Skeletal muscle satellite cell (primary cell): Measurements from ENCODE around the gene HNRNPL.
"Not testable (repeated sequence)": the region's sequence is repeated elsewhere in the genome, so short reads cannot be mapped to it uniquely, and the experiment has no call there.

Experiments
- H3K27me3 ChIP-seq: 2 replicates; pipeline ENCODE4 v1.7.0; 2013; ENCODE audit warnings: low read length; ENCODE audit not compliant: control insufficient read depth, insufficient read depth
- H3K36me3 ChIP-seq: 2 replicates; pipeline ENCODE4 v1.7.0; 2013; ENCODE audit warnings: mild to moderate bottlenecking, control low read depth, low read length; ENCODE audit not compliant: insufficient read depth
- H3K4me1 ChIP-seq: 2 replicates; pipeline ENCODE4 v1.7.0; 2013; ENCODE audit warnings: low read length; ENCODE audit not compliant: control insufficient read depth, insufficient read depth
- H3K4me2 ChIP-seq: 2 replicates; pipeline ENCODE4 v1.7.0; 2013; ENCODE audit warnings: mild to moderate bottlenecking, low read length
- H3K4me3 ChIP-seq: 2 replicates; pipeline ENCODE4 v1.7.0; 2013; ENCODE audit warnings: low read length
- H3K9ac ChIP-seq: 2 replicates; pipeline ENCODE4 v1.7.0; 2013; ENCODE audit warnings: mild to moderate bottlenecking, low read depth, low read length, moderate library complexity
- H3K9me3 ChIP-seq: replicated peaks from 2 replicates; pipeline ENCODE4 v1.7.0; 2013; ENCODE audit warnings: mild to moderate bottlenecking, control low read depth, low read length

The HNRNPL gene

DNA sequence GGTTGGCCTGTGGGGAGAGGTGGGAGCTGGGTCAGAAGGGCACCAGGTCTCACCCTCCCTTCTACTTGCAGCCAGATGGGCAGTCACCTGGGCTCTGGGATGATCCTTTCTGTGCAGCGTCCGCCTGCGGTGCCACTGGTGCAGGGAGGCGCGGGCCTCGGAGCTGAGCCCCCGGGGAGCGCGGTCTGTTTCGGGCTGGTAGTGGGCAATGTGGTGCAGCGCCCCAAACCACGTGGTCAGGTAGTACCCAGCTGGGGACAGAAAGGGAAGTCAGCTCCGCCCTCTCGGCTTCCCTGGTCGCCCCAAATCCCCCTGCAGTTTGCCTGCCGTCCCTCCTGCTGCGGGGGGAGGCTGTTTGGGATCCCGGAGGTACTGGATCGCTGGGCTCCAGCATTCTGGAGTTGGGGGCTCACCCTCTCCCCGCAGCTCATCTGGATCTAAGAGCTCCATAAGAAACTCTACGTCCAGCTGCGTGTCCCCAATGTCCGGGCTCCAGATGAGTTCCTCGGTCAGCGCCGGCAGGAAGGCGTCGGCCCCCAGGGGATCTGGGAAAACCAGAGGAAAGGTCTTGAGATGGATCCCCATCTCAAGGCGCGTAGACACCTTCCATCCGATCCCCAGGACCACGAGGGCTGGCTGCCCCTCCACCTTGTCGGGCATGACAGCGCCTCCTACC is 19.5 kb upstream of the HNRNPL start:
- Histone ChIP-seq H3K4me3 (peak overlapping the region; percentile 62), H3K4me1 (peaks cover 12% of the 10 kb centered on the region), H3K9ac (no peak overlapping the region)

DNA sequence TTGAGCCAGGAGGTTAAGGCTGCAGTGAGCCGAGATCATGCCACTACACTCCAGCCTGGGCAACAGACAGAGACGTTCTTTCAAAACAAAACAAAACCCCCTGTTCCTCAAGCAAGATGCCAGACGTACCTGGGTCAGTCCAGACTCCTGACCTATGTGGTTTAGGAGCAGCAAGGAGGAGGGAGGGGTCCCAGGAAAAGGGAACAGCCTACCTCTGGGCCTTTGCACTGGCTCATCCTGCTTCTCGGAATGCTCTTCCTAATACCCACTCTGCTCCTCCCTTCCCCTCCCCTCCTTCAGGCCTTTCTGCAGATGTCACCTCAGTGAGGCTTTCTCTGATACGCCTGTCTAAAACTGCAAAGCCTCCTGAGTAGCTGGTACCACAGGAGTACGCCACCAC is 18.8 kb upstream of the HNRNPL start:
- no peaks in the 10 kb centered on the region for H3K27me3 ChIP-seq
- no peaks in the 10 kb centered on the region for H3K36me3 ChIP-seq
- no peak overlapping the region for H3K4me2 ChIP-seq
- no peaks in the 10 kb centered on the region for H3K9me3 ChIP-seq
- H3K4me1 ChIP-seq: peaks cover 12% of the 10 kb centered on the region
- H3K9ac ChIP-seq: no peak overlapping the region
- no peak overlapping the region for H3K4me3 ChIP-seq

More for the DNA sequence above, 19.5 kb upstream of the HNRNPL start:
- no peaks in the 10 kb centered on the region for H3K36me3 ChIP-seq
- H3K27me3 ChIP-seq: no peaks in the 10 kb centered on the region
- H3K4me2 ChIP-seq: peak overlapping the region; percentile 79
- H3K9me3 ChIP-seq: no peaks in the 10 kb centered on the region

DNA sequence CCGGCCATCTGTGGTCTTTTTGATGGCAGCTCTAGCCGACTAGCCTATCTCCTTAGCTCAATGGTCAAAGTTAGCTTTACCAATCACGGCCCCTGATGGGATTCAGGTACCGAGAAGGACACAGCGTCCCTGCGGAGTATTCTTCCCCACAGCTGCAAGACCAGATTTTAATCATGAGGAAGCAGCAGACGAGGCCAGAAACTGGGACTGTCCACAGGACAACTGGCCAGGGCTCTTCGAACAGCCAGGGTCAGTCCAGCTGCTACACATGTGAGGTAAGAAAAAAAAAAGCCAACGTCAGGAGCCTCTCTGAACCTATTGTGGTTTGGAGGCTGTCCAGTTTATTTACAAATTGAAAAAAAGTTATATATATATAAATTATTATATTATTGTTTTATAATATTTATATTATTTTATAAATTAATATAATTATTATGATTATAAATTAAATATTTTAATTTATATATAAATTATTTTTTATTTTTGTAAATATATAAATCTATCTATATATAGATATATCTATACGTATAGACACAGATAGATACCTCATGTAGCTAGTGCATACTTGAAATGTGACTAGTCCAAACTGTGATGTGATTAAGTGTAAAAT is 17.5 kb upstream of the HNRNPL start:
- Histone ChIP-seq H3K4me2 (no peak overlapping the region), H3K4me3 (no peak overlapping the region), H3K9me3 (no peaks in the 10 kb centered on the region), H3K9ac (no peak overlapping the region), H3K36me3 (no peaks in the 10 kb centered on the region), H3K27me3 (no peaks in the 10 kb centered on the region), H3K4me1 (peaks cover 12% of the 10 kb centered on the region)

DNA sequence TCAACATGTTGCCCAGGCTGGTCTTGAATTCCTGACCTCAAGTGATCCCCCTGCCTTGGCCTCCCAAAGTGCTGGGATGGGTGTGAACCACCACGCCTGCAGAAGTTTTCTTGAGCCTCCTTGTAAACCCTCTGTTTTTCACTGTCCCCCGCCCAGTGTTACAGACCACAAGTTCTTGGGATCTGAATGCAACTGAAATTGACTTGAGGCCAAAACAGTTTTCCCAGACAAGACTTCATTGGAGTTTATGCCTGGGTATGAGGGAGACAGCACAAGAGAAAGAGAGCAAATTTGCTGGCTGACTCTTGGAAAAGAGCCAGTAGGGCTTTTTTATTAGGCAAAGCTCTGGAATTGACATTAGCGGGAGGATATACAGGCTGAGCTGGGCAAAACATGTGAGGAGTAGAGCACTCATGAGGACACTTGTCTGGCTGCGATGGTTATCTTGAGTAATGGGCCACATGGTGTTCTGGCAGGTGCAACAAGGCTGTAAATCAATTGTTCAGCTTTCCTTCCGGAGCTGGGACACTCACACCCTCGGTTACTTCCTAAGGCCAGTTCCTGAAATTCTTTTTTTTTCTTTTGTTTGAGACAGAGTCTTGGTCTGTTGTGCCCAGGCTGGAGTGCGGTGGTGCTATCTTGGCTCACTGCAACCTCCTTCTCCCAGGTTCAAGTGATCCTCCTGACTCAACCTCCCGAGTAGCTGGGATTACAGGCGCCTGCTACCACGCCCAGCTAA is 12.7 kb upstream of the HNRNPL start:
- H3K4me3 ChIP-seq: no peak overlapping the region
- H3K4me1 ChIP-seq: no peaks in the 10 kb centered on the region
- H3K4me2 ChIP-seq: no peak overlapping the region
- no peaks in the 10 kb centered on the region for H3K36me3 ChIP-seq
- no peak overlapping the region for H3K9ac ChIP-seq
- no peaks in the 10 kb centered on the region for H3K27me3 ChIP-seq
- no peaks in the 10 kb centered on the region for H3K9me3 ChIP-seq

DNA sequence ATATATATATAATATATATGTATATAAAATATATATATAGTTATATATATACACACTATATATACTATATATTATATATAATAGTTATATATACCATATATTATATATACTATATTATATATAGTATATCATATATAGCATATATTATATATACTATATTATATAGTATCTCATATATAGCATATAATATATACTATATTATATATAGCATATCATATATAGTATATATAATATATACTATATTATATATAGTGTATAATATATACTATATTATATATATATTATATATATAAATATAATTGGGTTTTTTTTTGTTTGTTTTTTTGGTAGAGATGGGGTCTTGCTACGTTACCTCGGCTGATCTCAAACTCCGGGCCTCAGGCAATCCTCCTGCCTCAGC is 11.6 kb upstream of the HNRNPL start:
- Histone ChIP-seq H3K36me3 (no peaks in the 10 kb centered on the region), H3K27me3 (no peaks in the 10 kb centered on the region), H3K9me3 (no peaks in the 10 kb centered on the region), H3K9ac (no peak overlapping the region), H3K4me2 (no peak overlapping the region), H3K4me3 (no peak overlapping the region), H3K4me1 (no peaks in the 10 kb centered on the region)

DNA sequence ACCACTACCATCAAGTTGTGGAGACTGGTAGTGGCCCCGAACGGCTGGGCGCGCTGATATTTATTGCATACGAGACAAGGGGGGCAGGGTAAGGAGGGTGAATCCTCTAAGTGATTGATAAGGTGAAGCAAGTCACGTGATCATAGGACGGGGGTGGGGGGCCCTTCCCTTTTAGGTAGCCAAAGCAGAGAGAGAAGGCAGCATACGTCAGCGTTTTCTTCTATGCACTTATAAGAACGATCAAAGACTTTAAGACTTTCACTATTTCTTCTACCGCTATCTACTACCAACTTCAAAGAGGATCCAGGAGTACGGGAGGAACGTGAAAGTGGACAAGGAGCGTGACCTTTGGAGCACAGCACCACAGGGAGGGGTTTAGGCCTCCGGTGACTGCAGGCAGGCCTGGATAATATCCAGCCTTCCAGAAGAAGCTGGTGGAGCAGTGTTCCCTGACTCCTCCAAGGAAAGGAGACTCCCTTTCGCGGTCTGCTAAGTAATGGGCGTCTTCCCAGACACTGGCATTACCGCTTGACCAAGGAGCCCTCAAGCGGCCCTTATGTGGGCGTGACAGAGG is 9.9 kb upstream of the HNRNPL start:
- not testable (repeated sequence) for H3K4me1 ChIP-seq, H3K27me3 ChIP-seq, H3K4me3 ChIP-seq, H3K36me3 ChIP-seq, H3K9ac ChIP-seq, H3K9me3 ChIP-seq, H3K4me2 ChIP-seq

DNA sequence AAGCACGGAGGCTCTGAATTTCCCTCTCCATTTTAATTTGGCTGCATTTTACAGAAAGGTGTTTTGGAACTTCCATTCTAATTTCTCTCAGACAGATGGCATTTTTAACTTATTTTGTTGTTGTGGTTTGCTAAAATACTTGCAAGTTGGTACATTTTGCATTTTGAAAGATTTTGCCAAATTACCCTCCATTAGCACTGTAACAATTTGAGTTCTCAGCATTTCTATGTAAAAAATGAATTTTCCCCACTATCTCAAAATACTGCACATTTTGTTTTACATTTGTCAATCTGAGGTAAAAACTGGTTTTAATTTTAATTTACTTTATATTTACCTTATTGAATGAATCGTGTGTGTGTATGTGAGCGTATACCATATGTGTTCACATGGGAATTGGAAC is 7.0 kb upstream of the HNRNPL start:
- no peak overlapping the region for H3K4me3 ChIP-seq
- H3K4me1 ChIP-seq: peaks cover 8% of the 10 kb centered on the region
- H3K9me3 ChIP-seq: no peaks in the 10 kb centered on the region
- H3K36me3 ChIP-seq: no peaks in the 10 kb centered on the region
- H3K4me2 ChIP-seq: no peak overlapping the region
- H3K9ac ChIP-seq: no peak overlapping the region
- no peaks in the 10 kb centered on the region for H3K27me3 ChIP-seq

DNA sequence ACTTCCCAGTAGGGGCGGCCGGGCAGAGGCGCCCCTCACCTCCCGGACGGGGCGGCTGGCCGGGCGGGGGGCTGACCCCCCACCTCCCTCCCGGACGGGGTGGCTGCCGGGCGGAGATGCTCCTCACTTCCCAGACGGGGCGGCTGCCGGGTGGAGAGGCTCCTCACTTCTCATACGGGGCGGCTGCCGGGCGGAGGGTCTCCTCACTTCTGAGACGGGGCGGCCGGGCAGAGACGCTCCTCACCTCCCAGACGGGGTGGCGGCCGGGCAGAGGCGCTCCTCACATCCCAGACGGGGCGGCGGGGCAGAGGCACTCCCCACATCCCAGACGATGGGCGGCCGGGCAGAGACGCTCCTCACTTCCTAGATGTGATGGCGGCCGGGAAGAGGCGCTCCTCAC is 6.0 kb upstream of the HNRNPL start:
- H3K4me1 ChIP-seq: peaks cover 17% of the 10 kb centered on the region
- not testable (repeated sequence) for H3K36me3 ChIP-seq, H3K9me3 ChIP-seq, H3K4me3 ChIP-seq, H3K9ac ChIP-seq, H3K27me3 ChIP-seq, H3K4me2 ChIP-seq

DNA sequence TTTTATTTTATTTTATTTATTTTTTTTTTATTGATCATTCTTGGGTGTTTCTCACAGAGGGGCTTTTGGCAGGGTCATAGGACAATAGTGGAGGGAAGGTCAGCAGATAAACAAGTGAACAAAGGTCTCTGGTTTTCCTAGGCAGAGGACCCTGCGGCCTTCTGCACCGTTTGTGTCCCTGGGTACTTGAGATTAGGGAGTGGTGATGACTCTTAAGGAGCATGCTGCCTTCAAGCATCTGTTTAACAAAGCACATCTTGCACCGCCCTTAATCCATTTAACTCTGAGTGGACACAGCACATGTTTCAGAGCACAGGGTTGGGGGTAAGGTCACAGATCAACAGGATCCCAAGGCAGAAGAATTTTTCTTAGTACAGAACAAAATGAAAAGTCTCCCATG is 5.2 kb upstream of the HNRNPL start:
- H3K4me2 ChIP-seq, H3K9me3 ChIP-seq, H3K9ac ChIP-seq, H3K36me3 ChIP-seq, H3K4me3 ChIP-seq, H3K27me3 ChIP-seq: not testable (repeated sequence)
- H3K4me1 ChIP-seq: peaks cover 19% of the 10 kb centered on the region

DNA sequence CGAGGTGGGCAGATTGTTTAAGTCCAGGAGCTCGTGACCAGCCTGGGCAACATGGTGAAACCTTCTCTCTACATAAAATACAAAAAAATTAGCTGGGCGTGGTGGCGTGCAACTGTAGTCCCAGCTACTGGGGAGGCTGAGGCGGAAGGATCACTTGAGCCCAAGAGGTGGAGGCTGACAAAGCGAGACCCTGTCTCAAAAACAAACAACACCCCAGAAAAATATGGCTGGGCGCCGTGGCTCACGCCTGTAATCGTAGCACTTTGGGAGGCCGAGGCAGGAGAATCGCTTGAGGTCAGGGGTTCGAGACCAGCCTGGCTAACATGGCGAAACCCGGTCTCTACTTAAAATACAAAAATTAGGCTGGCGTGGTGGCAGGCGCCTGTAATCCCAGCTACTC is 3.4 kb upstream of the HNRNPL start:
- peak overlapping the region; percentile 74 for H3K4me3 ChIP-seq
- H3K4me1 ChIP-seq: peaks cover 23% of the 10 kb centered on the region
- no peaks in the 10 kb centered on the region for H3K27me3 ChIP-seq
- peak overlapping the region; percentile 91 for H3K9ac ChIP-seq
- no peaks in the 10 kb centered on the region for H3K9me3 ChIP-seq
- peaks cover 8% of the 10 kb centered on the region for H3K36me3 ChIP-seq
- peak overlapping the region; percentile 97 for H3K4me2 ChIP-seq

DNA sequence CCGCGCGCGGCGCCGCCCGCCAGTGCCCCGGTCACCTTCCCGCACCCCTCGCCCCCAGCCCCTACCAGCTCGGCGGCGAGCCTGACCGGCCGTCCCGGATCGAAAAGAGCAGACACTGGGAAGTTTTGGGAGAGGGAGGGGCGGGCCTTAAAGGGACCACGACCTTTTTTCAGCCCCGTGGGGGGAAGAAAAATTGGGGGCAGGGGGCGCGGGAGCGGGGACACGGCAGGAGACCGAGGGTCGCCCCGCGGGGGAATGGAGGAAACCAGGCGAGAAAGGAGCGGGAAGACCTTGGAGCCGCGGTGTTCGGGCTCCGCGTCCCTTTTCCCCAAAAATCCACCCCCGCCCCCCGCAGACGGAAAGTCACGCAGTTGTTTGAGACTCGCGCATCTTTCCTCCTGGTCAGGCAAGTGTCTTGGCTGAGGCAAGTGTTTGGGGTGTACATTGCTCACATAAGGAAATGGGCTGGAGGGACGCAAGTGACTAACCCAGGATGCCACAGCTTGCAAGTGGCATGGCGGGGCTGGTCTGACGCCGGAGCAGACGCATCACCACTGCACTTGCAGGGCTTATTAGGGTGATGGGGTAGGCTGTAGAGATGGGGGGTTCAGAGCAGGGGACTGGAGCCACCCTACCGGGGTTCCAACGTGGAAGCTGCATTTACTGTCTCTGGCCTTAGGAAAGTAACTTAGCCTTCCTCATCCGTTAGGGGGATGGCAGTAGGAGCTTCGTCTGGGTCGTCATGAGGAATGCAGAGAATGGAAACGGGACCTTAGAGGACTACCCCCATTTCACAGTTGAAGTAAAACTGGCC is 2.7 kb upstream of the HNRNPL start:
- H3K4me2 ChIP-seq: peak overlapping the region; percentile 97
- H3K4me1 ChIP-seq: peaks cover 30% of the 10 kb centered on the region
- peaks cover 13% of the 10 kb centered on the region for H3K36me3 ChIP-seq
- no peaks in the 10 kb centered on the region for H3K9me3 ChIP-seq
- no peaks in the 10 kb centered on the region for H3K27me3 ChIP-seq
- H3K4me3 ChIP-seq: peak overlapping the region; percentile 74
- H3K9ac ChIP-seq: peak overlapping the region; percentile 91
